ENCODE results near the gene CCDC170.

The CCDC170 gene

DNA sequence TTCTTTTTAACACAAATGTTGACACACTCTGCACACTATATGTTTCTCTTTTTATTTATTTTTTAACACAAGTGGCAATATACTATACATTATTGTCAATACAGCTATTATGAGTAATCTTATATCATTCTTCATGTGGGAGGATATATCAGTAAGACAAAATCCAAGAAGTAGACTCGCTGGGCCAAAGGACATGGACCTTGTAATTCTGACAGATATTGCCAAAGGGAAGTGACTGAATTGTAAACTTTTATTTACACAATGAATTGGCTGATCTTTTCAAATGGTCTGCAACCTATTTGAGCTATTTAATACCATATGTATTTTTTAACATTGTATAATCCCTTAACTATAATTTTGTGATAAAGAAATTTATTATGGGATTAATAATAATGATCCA, 56.0 kb downstream of the CCDC170 start:
- no peak for DNase-seq

DNA sequence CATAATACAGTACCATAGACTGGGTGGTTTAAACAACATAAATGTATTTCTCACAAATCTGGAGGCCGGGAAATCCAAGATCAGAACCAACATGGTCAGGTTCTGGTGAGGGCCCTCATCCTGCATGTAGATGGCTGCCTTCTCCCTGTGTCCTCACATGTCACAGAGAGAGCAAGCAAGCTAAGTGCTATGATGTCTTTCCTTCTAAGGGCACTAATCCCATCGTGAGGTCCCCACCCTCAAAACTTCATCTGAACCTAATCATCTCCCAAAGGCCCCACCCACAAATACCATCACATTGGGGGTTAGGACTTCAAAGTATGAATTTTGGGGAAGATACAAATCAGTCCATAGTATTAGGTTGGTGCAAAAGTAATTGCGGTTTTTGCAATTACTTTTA, 56.8 kb downstream of the CCDC170 start:
- no peak for DNase-seq

DNA sequence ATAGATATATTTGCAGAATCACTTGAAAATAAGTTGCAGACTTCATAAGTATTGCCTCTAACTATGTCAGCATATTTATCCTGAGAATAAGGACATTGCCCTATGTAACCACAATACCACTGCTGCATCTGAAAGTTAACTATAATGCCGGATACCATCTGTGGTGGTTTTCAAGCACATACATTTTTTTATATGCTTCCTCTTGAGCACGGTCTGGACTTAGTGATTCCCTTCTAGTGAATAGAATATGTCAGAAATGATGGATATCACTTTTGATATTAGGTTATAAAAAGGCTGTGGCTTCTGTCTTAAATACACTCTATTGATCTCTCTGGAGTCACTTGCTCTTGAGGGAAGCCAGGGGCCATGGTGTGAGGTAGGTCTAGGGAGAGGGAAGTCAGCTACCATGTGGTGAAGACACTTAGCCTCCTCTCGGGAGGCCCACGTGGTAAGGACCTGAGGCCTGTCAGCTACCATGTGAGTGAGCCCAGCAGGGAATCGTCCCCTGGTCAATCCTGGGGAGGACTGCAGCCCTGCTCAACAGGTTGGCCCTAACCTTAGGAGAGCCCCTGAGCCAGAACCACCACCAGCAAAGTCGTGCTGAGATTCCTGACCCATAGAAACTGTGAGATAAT, 57.5 kb downstream of the CCDC170 start:
- no peak for DNase-seq

DNA sequence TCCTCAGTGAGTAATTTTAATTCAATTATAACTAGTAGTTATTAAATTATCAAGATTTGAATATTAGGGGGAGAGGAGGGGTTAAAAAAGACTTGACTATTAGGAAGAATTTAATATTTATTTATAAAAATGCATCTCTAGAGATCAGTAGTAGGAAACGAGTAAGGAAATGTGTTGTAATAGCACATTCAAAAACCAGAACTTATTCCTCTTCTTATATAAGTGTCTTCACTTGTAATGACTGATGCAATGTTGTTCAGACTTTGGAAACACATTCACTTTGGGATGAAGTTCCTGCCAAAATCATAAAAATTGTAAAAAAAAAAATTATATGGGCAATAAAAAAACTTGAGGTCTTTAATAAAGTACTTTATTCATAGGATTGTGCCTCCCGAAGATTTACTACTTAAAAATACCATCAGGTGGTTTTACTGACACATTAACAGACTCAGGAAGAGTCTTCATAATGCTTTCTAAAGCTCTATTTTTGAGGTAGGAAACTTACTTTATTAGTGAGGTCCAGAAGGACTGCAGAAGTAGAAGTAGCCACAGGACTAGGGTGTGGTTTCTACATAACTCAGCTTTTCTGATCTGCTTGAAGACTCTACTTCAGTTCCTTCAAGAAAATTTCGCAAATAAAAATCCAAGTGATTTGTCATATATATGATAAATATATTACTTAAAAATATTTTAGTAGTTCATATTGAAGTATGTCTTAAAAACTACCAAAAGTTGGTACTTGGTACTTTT, 59.8 kb downstream of the CCDC170 start:
- peak; percentile 69 for DNase-seq

DNA sequence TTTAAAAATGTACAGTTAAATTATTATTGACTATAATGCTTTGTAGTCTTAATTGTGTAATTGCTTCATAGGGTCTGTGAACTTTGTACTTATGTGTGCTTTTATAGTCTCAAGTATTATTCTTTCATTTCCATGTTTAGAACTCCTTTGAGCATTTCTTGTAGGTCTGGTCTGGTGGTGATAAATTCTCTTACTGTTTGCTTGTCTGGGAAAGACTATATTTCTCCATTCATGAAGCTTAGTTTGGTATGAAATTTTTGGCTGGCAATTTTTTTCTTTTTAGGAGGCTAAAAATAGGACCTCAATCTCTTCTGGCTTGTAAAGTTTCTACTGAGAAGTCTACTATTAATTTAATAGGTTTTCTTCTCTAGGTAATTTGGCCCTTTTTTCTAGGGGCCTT, 67.4 kb downstream of the CCDC170 start:
- no peak for DNase-seq

DNA sequence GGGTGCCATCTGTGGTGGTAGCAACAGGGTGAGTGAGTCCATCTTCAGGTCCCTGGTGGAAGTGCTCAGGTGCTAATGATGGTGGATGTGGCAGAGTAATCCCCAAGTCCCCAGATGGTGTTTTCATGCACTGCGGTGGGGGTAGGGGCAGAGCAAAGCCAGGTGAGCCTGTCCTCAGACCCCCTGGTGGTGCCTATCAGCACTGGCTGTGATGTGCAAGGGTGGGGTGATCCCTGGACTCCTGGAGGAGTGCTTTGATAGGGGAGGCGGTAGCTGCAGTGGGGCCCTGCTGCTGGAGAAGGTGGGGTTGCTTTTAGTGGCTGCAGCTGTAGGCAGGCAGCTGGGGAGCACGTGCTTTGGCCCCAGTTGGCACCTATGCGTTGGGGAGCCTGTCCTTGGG, 70.8 kb downstream of the CCDC170 start:
- DNase-seq: no peak

DNA sequence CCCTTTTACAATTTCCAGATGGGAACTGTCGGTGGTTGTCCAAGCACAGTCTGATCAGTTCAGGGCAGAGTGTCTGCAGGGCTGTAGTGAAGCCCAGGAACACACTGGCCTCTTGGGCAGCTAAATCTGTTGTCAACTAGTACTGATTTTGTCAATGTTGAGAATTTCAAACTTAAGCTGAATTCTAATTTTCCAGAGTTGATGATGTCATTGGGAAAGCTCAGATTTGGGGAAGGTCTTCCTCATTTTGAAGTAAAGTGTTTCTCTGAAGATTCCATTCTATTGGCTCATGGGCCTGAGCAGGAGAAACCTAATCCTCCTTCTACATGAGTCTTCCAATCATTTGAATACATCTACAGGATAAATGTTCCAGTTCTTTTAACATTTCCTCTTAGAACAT, 72.1 kb downstream of the CCDC170 start:
- DNase-seq: no peak

DNA sequence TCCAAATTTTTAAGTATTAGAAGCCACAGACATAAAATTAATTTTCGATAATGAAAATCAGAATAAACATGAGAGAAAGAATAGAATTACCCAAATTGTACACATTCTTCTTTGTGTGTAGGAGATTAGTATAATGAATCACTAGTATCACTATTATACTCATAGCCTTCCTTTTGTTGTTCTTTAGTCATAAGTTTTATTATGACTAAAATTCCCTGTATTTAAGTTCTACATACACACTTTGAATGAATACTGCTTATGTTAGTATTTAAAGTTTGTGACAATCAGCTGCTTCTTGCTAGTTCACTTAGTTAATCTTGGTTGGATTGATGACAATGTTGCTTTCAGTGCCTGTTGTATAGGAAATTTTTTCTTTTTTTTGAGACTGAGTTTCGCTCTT, 72.7 kb downstream of the CCDC170 start:
- DNase-seq: no peak

DNA sequence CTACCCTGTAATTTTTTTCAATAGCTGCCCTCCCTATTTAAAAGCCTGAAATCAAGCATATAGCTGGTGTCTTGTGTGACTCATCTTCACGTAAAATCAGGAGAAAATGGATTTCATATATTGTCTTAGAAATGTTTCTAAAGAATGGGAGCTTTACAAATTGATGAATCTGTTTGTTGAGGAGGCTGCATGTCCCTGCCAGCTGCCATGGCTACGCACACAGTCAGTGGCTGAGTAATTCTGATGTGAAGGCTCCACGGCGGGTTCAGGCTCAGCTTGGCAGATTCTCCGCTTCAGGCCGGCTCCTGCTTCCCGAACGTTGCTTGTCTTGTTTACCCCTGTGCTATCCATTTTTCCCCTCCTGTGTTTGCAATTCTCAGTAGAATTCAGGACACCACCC, 82.8 kb downstream of the CCDC170 start:
- DNase-seq: no peak

DNA sequence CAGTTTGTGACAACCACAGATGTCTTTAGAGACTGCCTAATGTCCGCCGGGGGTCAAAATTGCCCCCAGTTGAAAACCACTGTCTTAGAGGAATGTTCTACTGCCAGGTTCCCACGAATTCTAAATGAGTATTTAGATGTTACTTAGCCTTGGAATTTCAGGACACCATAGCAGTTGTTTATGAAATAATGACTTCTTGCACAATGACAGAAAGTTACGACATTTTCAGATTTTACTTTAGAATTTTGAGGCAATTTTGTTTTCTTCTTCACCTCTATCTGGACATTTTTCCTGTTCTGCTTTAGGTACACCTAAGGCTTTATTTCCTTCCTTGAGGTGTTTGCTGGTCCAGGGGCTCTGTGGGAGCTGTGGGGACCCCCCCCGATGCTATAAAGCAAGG, 83.4 kb downstream of the CCDC170 start:
- DNase-seq: no peak

DNA sequence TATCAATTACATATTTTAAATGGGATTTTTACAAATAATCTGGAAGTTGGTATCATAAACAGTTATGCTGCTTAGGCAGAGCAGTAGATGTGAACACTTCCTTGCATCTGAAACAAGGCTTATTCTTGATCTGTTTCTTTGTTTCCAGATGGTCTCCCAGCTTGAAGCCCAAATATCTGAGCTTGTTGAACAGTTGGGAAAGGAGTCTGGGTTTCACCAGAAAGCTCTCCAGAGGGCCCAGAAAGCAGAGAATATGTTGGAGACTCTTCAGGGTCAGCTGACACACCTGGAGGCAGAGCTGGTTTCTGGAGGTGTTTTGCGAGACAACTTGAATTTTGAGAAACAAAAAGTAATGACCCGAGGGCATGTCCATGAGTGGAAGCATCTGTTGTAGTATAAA, 91.9 kb downstream of the CCDC170 start:
- no peak for DNase-seq

DNA sequence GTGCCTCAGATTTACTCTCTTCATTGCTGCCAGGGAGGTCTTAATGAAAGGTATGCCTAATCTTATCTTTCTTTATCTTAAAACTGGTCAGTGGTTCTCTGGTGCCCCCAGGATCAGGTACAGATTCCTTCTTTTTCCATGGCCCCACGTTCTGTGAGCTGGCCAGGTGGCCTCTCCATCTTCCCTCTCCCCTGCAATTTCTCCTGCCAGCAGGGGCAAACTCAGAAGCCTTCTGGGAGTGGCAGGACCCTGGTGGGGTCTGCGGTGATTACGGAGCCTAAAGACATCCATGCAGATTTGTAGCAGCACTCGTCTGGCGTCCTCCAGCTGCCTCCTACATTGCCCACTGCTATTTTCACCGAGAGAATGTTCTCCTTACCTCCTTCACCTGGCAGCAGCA, 95.8 kb downstream of the CCDC170 start:
- DNase-seq: no peak

DNA sequence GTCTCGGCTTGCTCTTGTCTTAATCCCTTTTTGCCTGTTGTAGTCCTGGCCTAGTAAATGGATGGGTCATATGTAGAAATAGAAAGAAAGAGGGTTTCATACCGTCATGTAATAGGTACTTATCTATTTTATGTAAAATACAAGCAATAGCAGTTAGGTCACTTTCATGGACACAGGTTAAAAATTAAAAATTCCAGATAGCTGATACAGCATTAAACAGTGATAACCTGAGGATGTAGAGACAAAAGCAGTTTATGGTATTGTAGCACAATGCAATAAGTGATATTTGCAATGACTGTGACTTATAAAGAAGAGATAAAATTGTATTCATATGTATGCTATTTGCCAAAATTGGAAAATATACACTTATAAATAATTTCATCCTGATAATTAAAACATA, 96.9 kb downstream of the CCDC170 start:
- DNase-seq: no peak

DNA sequence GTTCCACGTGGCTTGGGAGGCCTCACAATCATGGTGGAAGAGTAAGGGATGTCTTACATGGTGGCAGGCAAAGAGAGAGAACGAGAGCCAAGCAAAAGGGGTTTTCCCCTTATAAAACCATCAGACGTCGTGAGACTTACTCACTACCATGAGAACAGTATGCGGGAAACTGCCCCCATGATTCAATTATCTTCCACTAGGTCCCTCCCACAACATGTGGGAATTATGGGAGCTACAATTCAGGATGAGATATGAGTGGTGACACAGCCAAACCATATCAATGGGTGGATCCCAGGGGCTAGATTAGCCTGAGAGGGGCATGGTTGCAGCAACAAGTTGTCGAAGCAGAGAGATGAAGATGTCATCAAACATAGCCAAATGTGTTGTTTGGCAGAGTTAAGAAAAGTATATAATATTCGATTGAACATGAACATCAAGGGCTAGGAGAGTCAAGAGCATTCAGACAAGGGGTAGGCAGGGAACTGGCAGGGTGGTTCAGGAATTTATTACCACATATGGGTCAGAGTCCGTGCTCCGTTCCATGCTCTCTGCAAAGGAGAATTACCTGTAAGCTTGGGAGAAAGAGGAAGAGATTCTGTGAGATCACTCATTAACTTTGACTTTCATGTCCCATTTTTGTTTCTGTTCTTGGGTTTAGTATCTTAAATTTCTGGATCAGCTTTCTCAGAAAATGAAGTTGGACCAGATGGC, 98.8 kb downstream of the CCDC170 start:
- DNase-seq: no peak

DNA sequence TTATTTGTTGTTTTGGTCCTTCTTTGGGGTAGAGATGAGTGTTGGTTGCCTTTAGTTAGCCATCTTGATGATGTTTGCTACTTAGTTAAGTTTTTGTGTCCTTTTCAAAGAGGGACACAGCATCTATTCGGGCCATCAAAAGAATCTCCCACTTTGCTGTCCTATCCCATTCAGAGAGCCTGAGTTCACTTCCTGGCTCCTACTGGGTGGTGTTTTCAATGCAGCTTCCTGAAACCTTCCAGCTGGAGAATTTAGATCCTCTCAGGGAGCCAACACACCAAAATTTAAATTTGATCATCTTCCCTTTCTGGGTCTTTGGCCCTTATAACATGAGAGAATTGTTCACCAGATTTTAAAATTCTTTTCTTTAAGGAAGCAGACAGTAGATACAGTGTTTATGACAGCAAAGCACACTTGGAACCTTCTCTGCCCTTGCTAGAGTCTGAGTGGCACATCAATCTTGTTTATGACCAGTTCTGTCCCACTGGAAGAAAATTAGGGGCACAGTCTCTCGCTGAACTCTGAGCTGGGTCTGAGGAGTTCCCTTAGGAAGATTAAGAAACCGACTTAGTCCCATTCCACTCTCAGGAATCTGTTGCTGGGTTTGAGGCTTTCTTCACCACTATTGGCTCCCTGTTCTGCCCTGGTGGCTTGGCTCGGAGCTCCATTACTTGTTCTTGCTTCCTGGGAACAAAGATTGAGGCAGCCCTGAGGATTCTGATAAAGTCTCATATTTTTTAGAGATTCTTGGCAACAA, 115.5 kb downstream of the CCDC170 start:
- no peak for DNase-seq

DNA sequence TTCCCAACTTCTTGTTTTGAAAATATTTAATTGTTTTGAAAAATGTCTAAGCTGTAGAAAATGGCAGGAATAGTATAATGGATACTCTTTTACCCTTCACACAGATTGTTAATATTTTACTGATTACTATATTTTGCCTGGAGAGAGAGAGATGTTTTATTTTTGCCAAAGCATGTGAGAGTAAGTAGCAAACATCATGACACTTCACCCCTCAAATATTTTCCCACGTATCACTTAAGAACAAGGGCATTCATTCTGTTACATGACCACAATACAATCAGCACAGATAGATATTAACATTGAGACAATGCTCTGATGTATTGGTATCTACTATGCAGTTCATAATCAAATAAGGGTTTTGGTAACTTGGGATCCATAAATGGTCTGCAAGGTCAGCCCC, 116.5 kb downstream of the CCDC170 start:
- DNase-seq: no peak

DNA sequence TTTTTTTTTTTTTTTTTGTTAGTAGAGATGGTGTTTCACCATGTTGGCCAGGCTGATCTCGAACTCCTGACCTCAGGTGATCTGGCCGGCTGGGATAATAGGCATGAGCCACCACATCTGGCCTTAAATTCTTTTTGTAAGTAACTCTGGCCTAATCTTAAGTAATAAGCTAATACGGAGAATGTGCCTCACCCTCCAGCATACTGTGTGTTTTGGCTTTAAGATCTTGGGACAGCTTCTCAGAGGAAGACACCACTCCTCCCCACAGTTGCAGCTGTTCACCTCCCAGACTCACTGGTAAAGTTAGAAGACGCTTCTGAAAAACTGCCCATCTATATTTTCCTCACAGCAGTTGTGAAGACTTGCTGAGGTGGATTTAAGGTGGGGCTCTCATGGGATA, 120.8 kb downstream of the CCDC170 start:
- DNase-seq: no peak

DNA sequence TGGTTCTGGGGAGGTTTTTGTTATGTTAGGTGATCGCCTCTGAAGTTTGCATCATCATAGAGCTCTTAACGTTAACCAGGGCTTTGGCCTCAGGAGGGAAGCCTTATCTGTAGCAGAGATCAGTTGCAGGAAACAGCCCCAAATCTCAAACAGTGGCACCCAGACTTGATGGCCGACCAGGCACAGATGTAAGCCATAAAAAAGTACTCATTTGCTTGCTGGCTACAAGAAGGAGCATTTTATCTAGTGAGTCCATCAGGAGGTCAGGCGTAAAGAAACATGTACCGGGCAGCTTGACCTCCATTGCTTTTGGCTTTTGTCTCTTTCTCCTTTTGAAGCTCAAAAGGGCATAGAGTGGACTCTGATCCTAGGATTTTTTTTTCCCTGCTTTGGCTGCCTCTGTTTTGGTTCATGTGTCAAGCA, 122.3 kb downstream of the CCDC170 start:
- no peak for DNase-seq

DNA sequence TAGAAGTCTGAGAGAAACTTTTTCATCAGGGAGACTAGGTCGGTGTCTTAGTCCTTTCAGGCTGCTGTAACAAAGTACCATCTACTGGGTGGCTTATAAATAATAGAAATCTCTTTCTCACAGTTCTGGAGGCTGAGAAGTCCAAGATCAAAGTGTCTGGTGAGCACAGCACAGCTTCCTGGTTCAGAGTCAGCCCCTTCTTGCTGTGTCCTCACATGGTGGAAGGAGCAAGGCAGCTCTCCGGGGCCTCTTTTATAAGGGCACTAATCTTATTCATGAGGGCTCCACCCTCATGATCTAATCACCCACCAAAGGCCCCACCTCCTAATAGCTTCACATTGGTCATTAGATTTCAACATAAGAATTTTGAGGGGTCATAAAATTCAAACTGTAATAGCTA, 122.8 kb downstream of the CCDC170 start:
- DNase-seq: no peak

DNA sequence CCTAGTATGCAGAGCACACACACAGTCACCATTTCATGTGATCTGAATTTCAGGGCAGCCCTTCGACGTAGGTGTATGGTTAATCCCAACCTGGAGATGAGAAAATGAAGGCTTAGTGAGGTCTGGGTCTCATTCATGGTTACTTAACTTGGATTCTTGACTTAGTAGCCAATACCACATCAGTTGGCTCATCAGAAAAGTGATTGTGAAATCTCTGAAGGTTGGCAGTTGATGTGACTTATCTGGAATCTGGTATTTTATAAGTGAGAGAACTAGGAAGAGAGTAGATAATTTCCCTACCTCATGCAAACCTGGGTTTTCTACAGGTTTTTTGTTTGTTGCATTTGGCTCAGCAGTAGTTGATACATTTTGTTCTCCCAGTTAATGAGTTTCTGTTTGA, 123.7 kb downstream of the CCDC170 start:
- no peak for DNase-seq

DNA sequence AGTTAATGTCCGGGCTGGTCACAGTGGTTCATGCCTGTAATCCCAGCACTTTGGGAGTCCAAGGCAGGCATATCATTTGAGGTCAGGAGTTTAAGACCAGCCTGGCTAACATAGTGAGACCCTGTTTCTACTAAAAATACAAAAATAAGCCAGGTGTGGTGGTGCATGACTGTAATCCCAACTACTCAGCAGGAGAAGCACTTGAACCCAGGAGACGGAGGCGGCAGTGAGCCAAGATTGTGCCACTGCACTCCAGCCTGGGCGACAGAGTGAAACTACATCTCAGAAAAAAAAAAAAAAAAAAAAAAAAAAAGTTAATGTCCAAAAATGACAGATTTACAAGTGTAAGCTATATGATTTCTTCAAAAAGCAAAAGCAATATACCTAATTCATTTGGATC, 124.9 kb downstream of the CCDC170 start:
- no peak for DNase-seq

DNA sequence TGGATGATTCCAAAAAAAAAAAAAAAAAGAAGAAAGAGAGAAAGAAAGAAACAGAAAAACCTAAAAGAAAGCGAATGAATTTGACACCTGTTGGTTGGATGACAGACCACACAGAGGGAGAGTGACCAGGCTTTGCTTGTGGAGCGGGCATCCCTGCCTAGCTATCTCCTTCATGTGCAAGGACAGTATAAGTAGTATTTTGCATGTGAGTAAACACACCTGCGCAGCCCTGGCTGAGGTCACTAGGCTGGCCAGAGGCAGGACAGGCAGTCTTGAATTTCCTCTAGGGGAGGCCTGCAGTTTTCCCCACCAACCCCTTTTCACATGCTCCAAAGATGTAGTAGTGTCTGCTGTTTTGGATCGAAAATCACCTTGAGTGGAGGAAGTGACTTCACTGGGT, 126.4 kb downstream of the CCDC170 start:
- DNase-seq: no peak

DNA sequence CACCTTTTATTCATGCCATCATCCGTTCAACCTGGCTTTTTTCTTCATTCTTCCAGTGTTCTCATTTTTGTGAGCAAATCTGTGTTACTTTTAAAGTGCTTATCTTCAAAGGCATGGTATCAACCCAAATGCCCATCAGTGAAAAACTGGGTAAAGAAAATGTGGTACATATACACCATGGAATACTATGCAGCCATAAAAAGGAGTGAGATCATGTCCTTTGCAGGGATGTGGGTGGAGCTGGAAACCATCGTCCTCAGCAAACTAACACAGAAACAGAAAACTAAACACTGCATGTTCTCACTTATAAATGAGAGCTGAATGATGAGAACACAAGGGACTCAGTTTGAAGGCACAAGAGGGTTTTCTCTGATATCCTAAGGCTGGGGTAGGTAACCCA, 130.3 kb downstream of the CCDC170 start:
- no peak for DNase-seq

DNA sequence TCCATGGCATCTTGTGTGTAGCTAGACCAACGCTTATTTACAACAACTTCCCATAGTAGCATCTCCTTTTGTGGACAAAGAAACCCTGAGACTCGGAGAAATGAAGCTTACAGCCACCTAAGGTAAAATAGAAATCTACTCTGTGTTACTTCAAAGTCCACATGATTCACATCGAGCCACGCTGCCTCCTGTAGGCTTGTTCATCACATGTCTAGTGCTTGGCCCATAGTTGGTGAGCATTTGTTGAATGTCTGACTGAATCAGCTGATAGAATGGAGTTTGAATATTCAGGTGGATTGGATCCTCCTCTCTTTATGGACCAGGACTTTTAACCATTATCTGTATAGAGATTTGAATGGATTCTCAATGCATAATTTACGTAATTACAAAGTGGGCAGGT, 130.7 kb downstream of the CCDC170 start:
- DNase-seq: no peak

Measured in inflammatory macrophage treated with lipopolysaccharide for 4 hours (primary cell).